NCI-H1105 (cell line): ENCODE measurements around the gene MTHFSD.
"Not testable (repeated sequence)": the region's sequence is repeated elsewhere in the genome, so short reads cannot be mapped to it uniquely, and the experiment has no call there.

Experiments
- DNase-seq: peaks from one replicate; lab custom pipeline; 2025; lab: John Stamatoyannopoulos, UW

The MTHFSD gene, protein sequence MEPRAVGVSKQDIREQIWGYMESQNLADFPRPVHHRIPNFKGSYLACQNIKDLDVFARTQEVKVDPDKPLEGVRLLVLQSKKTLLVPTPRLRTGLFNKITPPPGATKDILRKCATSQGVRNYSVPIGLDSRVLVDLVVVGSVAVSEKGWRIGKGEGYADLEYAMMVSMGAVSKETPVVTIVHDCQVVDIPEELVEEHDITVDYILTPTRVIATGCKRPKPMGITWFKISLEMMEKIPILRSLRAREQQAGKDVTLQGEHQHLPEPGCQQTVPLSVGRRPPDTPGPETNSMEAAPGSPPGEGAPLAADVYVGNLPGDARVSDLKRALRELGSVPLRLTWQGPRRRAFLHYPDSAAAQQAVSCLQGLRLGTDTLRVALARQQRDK

DNA sequence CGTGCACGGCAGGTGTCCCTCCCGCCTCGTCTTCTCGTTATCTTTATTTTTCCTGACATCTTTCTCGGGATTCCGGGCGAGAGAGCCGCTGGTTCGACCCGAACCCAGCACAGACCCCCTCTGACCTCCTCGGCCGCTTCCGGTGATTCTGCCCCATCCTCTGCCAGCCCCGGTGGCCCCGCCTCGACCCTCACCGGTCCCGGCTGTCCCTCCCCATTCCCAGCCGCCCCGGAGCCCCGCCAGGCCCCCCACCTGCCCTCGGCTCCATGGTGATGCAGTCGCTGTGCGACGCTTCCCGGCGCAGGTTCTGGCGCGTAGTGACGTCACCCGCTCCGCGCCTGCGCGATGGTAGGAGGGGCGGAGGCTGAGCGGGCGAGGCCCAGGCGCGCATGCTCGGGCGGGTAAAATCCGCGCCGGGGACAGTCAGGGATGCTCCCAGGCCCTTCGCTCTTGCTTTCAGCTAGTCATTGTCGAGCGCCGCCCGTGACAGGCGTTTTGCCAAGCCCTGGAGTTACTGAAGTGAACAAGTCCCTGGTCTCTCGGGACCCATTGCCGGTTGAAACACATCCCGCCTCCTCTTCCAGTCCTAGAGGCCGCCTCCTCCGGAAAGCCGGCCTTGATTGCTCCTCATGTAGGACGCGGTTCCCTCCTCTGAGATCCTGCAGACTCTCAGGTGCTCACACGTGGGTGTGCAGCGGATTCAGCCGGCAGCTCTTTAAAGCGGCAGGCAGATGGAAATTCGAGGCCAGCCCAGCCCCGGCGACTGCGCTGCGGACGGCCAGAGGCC, at the start of gene MTHFSD:
Gene MTHFSD, minus strand, starts transcription at position 319 of the 787 bp plus-strand sequence. Its CDS starts 51 bp downstream, at position 268.
- DNase-seq: peak; percentile 63

DNA sequence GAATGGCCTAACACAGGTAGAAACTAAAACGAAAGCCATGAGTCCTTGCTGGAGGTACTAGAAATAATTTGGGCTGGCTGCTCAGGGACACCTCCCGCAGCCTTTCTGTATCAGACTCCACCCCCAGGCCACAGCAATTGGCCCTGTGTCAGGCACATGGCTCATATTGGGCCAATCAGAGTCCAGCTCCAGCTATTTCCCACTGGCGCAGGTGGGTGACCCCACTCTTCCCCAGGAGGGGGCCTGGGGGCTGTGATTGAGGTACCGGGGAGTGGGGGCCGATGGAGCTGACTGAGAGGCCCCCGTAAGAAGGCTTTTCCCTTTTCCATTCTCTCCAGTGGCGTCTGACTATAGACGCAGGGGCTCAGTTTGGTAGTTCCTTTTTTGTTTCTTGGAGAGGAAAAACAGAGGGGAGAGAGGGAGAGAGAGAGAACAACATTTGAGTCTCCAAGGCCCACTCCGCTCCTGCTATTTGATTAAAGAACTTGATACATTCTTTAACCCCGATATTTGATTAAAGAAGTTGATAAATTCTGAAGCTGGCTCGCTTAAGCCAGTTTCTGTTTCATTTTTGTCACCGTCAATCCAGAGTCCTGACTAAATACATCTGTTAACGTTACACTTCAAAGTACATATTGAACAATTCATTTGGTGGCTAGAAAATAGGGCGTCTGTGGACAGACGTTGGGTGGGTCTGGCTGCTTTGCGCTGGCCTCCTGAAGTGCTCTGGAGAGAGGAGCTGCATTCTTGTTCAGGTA, 49.6 kb upstream of the MTHFSD start:
- no peak for DNase-seq

DNA sequence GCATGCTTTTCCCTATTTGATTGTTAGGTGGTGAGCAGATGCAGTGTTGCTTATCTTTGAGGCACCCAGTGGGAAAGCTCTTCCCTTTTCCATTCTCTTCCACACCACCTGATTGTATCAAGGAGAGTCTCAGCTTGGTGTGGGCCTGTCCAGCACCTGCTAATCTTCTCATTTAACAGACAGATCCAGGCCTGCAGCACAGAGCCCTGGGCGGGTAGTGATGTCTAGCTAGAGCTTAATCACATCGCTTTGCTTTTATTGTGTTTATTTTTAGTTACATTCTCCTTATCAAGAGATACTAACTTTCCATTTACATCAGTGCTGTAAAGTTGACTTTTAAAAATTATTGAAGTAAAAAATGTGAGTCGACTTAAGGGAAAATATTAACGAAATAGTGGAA, 47.5 kb upstream of the MTHFSD start:
- DNase-seq: no peak

DNA sequence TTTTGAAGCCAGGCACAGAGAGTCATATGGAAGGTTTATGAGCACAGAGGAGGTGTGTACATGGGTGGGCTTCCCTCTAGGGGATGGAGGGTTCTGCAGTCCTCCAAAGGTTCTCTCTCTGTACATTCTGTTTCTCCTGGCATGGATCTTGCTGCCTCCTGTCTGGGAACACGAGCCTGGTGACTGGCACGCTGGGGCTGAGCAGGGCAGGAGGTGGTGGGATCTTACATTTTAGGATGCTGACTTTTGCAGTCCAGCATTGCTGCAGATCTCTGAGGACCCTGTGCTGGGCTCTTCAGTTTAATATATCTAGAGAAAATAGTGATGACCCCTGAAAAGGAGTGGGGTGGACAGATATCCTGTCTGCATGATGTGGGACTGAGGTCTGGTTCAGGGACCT, 46.3 kb upstream of the MTHFSD start:
- no peak for DNase-seq

DNA sequence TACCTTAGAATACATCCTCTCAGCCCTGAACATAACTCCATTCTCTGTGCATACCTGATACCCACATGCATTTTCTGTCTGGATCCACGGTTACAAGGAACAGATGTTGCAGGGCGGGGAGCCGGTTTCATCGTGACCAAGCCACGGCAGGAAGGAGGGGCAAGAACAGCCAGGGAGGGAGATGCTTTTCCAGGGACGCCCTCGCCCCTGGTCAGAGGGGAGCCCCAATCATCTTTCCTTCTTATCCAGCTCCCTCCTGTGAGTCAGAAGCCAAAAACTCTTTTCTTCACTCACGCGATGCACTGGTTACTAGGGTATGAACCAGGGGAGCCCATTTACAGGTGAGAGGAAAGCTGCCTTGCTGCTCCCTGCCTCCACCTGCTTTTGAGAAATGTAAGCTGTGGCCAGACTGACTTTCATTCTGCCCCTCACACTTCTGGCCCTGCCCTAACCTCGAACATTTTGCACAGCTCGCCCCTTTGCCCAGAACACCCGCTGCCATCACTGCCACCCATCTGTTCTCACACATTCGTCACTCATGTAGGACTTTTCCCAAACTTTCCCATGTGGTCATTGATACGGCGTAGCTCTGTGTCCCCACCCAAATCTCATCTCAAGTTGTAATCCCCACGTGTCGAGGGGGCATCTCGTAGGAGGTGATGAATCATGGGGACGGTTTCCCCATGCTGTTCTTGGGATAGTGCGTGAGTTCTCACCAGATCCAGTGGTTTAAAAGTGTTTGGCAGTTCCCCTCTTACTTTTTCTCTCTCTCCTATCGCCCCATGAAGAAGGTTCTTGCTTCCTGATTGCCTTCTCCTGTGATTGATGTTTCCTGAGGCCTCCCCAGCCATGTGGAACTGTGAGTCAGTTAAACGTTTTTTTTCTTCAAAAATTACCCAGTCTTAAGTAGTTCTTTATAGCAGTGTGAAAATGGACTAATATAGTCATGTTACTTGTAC, 43.9 kb upstream of the MTHFSD start:
- no peak for DNase-seq

DNA sequence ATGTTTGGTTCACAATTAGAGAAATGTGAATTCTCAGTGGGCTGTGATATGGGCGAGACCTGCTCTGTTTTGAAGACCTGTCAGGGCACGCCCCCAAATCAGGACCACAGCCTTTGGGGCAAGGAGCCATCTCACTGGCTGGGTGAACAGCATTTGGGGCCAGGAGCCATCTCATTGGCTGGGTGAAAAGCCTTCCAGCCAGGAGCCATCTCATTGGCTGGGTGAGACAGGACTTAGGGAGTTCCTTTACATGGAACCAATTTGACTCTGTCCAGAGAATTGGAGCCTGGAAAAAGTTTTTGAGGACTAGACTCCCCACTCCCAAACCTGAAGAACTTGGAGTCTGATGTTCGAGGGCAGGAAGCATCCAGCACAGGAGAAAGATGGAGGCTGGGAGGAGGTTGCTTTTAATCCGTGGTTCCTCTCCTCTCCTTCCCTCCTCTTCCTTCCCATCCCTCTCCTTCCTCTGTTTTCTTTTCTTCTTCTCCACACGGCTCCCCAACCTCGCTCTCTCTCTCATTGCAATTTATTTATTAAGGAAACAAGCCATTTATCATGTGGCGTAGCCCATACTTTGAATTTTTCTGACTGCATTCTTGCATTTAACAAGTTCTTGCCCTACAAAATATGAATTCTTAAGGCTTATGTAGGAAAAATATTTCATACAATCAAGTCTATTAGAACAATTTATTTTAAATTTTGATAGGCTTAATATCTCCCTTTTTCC, 43.0 kb upstream of the MTHFSD start:
- no peak for DNase-seq

DNA sequence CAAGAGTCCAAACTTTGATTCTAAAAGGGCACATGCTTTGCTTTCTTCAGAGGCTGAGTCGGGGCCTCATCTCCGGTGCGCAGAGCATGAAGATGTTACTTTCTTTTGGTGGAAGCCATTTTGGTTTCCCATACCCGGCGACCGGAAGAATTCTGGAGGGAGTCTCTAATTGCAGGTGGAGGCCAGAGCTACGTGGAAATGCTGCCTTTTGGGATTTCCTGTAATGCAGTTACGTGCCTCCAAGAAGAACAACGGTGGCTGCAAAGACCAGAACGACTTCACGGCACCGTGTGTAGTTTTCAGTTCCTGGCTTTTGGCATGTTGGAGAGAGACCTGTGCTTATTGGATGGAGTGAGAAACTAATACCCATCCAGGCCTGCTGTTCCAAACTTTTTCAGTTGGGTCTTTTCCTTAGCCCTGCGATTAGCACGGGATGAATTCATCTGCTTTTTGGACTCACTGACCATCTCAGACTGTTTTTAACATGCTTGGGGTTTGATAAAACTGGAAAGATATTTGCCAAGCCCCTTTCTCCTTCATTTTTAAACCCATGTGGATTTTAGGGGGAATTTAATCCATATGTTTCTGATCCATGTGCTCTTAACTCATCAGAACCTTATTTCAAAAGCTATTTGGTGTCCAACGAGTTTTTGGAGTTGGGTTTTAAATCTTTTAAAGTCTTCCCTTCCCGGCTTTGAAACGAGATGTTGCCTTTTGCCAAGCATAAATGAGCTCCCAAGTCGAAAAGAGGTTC, 42.3 kb upstream of the MTHFSD start:
- DNase-seq: no peak

DNA sequence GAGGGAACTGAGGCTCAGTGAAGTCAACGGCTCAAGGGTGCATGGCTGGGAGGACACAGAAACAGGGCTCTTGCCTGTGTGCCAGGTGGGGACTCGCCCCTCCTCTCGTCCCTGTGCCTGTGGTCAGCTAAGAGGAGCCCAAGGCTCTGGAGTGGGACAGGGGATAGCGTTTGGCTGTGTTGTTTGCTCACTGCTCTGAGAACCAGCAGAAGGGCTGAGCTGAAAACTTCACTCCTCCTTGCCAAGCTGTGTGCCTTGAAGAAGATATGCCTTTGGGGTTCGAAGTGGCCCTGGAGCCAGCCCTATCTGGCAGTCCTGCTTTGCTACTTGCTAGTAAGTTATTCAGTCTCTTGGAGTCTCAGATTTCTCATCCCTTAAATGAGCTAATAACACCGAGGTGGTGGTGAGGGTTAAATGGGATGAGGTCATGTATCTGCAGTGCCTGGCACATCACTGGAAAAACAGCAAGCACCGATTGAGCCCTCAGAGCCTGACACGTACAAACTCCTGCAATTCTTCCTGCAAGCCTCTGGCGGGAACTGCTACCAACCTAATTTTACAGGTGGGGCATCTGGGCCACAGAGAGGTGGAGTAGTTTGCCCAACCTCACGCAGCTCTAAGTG, 41.1 kb upstream of the MTHFSD start:
- no peak for DNase-seq

DNA sequence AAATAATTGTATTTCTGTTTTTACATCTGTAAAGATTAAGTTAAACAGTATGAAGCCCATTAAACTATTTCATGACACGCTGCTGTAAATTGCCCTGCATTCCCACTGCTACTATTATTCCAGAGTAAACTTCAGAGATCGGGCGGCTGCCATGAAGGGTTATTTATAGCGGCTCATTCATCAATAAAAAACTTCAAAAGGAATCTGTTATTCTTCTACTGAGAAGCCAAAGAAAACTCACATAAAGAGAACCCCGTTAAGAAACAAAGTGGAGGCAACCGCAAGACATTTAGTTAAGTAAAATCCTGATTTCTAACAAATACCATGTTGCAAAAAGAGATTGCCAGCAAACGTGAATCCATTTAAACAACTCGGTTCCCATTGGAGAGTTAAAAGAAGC, 39.7 kb upstream of the MTHFSD start:
- no peak for DNase-seq

DNA sequence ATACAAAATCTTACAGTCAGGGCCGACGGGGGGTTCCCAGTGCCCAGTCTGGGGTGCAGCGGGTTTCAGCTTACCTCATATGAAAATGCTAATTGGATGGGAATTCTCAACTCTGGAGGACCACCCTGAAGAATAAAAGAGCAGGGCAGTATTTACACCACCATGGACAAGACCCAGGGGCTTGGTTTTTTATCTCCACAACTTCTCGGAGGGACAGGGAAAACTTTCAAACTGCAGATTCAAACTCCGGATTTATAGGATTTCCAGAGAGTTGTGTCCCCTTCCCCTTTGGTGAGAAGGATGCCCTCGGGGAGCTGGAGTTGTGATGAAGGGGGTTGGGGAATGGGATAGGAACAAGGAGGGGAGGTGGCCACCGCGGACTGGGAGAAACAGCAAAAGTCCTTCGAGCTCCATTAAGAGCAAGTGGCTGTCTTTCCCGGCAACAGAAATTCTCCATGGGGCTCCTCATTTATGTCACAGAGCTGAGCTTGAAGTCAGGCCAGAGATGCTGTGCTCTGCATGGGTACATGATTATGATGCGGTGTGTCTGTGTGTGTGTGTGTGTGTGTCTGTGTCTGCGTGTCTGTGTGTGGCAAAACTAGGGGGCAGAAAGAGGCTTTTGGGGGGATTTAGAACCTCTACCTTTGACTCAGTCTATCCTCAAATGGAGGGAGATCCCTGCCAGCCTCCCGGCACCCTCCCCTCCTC, 39.0 kb upstream of the MTHFSD start:
- DNase-seq: no peak

DNA sequence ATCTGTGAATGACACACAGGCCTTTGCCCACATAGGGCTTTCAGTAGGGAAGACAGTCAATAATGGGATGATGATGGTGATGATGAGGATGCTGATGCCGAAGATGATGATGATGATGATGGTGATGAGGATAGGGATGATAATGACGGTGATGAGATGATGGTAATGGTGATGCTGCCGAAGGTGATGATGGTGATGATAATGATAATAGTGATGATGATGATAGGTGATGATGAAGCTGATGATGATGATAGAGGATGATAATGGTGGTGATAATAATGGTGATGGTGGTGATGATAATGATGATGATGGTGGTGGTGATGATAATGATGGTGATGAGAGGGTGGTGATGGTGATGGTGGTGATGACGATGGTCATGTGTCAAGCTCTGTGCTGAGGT, 36.2 kb upstream of the MTHFSD start:
- DNase-seq: no peak

DNA sequence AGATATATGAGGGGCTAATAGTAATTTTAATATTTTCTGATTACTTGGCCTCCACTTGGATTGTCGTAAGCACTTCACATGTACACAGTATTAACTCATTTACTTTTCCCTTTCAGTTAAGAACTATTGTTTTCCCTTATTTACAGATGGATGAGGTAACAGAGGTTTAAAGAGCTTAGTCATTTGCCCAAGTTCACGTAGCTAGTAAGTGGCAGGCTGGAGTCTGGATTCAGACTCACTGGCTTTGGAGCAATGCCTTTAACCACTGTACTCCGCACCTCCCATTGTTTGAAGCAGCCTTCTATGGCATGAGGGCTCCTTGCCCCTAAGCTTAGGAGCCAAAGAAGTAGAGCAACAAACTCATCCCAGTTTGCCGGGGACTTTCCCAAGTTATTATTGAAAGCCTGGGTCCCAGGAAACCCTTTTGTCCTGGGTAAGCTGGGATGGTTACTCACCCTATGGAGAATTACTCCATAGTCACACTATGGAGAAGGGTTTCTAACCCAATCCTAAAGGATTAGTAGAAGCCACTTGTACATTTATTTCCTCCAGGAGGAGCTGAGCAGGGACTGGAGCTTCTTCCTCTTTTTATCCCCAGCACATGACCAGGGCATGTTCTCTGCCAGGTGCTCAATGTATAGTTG, 35.6 kb upstream of the MTHFSD start:
- no peak for DNase-seq

DNA sequence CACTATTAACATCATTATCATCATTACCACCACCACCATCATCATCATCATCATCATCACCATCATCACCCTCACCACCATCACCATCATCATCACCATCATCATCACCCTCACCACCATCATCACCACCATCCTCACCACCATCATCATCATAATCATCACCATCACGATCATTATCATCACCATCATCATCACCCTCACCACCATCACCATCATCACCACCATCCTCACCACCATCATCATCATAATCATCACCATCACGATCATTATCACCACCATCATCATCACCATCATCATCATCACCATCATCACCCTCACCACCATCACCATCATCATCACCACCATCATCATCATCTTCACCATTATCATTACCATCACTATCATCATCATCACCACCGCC, 32.9 kb upstream of the MTHFSD start:
- DNase-seq: not testable (repeated sequence)

DNA sequence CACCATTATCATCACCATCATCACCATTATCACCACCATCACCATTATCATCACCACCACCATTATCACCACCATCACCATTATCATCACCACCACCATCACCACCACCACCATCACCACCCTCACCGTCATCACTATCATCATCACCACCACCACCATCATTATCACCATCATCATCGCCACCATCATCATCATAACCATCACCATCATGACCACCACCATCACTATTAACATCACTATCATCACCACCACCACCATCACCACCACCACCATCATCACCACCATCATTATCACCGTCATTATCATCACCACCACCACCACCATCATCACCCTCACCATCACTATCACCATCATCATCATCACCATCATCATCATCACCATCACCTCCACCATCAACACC, 32.5 kb upstream of the MTHFSD start:
- DNase-seq: no peak

DNA sequence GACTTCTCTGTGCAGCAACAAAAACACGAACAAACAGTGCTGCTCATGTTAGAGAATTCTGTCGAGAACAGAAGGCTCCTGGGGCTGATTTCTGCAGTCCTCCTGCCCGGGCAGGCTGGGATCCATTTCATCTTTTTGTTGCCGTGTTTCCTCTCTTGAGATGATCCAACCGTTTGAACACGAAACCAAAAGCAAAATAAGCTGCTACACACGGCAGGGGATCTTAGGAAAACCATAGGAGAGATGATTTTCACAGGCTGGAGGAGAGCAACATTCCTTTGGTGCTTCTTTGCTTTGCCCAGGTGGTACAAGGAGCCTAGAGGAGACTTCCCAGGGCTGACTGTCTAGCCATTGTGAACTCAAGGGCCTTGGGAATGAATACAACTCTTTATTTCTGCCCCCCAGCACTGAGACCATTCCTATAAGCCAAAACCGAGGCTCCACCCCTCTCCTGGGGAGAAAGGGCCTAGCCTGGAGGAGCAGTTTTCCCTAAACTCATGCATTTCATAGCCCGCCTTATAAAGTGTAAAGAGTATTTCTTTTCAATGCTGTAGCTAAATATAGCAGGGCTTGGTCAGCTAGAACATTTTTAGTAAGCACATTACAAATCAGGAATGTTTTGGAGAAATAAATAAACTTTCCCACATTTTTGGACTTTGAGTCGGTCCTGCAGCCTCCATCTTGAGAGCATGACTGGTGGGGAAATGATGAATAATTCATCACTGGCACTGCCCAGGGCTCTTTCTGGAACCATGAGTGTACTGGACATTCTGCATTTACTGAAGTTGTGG, 31.0 kb upstream of the MTHFSD start:
- DNase-seq: no peak

DNA sequence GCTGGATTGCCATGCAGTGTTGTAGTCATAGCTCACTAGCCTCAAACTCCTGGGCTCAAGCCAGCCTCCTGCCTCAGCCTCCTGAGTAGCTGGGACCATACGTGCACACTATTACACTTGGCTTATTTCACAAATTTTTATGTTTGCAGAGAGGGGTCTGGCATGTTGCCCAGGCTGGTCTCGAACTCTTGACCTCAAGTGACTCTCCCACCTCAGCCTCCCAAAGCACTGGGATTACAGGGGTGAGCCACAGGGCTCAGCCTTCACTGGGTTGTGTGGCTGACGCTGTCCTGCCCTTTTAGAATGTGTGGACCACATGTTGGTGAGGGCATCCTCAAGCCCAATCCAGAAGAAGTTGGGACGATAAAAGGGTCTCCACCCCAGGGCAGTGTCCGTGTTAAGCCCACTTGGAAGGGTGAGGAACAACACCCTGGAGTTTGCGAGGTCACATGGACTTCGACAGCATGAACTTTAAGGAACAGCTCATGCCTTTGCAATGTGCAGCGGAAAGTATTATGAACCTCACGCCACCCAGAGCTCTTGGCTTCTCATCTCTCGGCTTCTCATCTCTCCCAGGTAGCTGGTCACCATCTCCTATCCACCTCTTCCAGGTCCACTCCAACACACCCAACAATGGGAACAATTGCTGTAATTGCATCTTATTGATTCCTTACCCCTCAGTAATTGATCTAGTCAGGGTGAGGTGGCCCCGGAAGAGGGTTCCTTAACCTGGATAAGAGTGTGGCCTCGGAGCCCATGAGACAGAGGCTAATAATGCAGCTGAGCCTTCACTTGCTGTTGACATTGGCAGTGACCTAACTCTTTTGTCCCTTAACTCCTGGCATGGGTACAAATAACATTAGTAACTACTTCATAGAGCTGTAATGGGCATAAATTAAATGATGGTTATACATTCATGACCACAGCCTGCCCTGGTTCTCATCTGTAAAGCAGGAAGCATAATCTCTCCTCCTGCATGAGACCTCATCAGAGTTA, 30.0 kb upstream of the MTHFSD start:
- no peak for DNase-seq
